Astrocyte (in vitro differentiated cells and primary cell): ENCODE data around the gene GRIK5.

ENCODE experiments used
- CTCF ChIP-seq: IDR thresholded peaks from 2 replicates; pipeline ENCODE4 v1.5.1; 2011; ENCODE audit warnings: low read depth, mild to moderate bottlenecking, inconsistent platforms, low read length, moderate library complexity; ENCODE audit not compliant: insufficient read depth
- EZH2 ChIP-seq: IDR thresholded peaks from 2 replicates; pipeline ENCODE4 v1.6.1; 2012; ENCODE audit warnings: mild to moderate bottlenecking, low read length, inconsistent platforms; ENCODE audit not compliant: insufficient read depth

DNA sequence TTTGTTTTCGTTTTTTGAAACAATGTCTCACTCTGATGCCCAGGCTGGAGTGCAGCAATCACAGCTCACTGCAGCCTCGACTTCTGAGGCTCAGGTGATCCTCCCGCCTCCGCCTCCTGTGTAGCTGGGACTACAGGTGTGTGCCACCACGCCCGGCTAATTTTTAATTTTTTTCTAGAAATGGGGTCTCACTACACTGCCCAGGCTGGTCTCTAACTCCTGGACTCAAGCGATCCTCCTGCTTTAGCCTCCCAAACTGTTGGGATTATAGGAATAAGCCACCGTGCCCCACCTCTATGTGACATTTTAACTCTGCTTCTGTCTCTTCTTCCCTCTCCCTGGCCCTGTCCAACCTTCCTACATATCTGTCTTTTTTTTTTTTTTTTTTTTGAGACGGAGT, 81.1 kb downstream of the GRIK5 start:
- TF ChIP-seq EZH2 (no peak), CTCF (no peak)
